ENCODE data around the gene PITX1. TPM values are rescaled to one million over a fixed set of nuclear protein-coding genes. Genes with fewer than 3 reads are reported as not detected.

The PITX1 gene
- total and polyA plus RNA-seq, 2 of the 13 experiments (the other 11 are each of a cell fraction or from before 2014, with no cell fraction given): 11.7 to 20.2 TPM

DNA sequence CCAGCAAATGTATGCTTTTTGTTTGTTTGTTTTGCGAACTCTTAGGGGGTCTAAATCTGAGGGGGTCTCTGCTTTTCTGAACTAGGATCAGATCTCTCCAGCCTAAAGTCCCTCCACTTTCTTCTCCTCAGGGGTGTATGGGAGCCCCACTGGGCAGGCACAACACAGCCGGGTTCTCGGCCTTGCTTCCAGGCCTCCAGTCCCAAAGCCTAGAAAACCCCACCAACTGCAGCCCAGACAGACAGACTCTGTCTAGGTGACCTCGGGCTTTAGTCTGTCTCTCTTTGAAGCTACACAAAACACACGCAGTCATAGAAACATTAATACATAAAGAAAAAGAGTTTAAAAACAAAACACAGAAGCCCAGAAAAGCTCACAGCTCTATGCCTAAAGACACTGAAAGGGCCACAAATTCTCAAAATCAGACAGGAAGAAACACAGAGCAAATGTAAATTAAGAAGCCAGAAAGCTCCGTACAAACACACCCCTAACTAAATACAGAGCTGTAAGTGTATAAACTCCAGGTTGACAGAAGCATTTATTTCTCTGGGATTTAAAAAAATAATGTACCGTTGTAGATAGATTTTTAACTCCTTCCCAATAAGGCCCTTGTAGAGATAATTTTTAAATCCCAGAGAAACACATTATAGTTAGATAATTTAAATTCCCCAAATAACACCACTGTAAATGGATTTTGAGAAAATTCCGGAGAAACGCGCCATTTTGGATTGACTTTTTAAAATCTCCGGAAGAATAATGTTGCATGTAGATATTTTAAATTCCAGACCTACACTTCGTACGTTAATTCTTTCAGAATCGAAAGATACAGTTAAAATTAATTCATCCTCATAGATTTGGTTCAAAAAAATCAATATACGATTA, 2.0 kb downstream of the PITX1 start (continued):
- TF ChIP-seq, protein P1, sequence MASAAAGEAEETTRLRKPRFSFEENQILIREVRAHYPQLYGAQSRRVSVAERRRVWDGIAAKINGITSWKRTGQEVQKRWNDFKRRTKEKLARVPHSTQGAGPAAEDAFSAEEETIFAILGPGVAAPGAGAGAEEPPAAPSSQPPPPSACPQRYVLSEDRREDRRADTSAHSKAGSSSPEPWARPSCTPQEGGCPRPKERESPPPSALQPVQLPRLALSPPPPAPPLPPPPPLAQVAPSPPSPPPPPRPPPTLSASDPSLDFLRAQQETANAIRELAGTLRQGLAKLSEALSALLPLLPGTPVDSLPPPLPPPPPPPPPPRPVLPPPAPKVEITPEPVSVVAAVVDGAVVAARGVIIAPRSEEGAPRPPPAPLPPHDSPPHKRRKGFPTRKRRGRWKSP (CRISPR knock-in tag; IDR thresholded peaks at IDR 0.05): no peak; the same call in 1 of the 2 replicates
- TF ChIP-seq, protein P2, sequence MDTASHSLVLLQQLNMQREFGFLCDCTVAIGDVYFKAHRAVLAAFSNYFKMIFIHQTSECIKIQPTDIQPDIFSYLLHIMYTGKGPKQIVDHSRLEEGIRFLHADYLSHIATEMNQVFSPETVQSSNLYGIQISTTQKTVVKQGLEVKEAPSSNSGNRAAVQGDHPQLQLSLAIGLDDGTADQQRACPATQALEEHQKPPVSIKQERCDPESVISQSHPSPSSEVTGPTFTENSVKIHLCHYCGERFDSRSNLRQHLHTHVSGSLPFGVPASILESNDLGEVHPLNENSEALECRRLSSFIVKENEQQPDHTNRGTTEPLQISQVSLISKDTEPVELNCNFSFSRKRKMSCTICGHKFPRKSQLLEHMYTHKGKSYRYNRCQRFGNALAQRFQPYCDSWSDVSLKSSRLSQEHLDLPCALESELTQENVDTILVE (CRISPR knock-in tag; IDR thresholded peaks at IDR 0.05): no peak
- TF ChIP-seq SRSF4 (IDR thresholded peaks at IDR 0.05; ENCODE audit: low read depth, low read length, poor library complexity, severe bottlenecking) (no peak), GABPB1 (CRISPR knock-in tag; IDR thresholded peaks at IDR 0.05) (no peak), TOE1 (CRISPR knock-in tag; IDR thresholded peaks at IDR 0.05) (no peak)
- TF ChIP-seq, protein P3, sequence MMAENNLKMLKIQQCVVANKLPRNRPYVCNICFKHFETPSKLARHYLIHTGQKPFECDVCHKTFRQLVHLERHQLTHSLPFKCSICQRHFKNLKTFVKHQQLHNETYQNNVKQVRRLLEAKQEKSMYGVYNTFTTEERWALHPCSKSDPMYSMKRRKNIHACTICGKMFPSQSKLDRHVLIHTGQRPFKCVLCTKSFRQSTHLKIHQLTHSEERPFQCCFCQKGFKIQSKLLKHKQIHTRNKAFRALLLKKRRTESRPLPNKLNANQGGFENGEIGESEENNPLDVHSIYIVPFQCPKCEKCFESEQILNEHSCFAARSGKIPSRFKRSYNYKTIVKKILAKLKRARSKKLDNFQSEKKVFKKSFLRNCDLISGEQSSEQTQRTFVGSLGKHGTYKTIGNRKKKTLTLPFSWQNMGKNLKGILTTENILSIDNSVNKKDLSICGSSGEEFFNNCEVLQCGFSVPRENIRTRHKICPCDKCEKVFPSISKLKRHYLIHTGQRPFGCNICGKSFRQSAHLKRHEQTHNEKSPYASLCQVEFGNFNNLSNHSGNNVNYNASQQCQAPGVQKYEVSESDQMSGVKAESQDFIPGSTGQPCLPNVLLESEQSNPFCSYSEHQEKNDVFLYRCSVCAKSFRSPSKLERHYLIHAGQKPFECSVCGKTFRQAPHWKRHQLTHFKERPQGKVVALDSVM (CRISPR knock-in tag; IDR thresholded peaks at IDR 0.05): 0 out of 2 replicates have a peak, but pooled peaks have one; percentile 27
